Stomach (tissue), 9 donors: ENCODE measurements around the gene MICALL2. TPM values are rescaled to one million over a fixed set of nuclear protein-coding genes. Genes with fewer than 3 reads are reported as not detected.
"Not testable (repeated sequence)": the region's sequence is repeated elsewhere in the genome, so short reads cannot be mapped to it uniquely, and the experiment has no call there.

Experiments
- DNase-seq, 2 donors: peaks; one replicate each; pipeline versions ENCODE4 v3.0.0 to v3.0.0-alpha.2; 2013 to 2019
- H3K27ac ChIP-seq, 5 donors: fragments of 200-600 bp in 4 of 5; sonication (generic) in 4 of 5; one replicate each; pipeline ENCODE4 v1.5.1; 2013 to 2019; ENCODE audit warnings: mild to moderate bottlenecking in 1 of 5, moderate library complexity in 1 of 5
- H3K27me3 ChIP-seq, 3 donors: fragments of 200-600 bp; sonication (generic); one replicate each; pipeline ENCODE4 v1.5.1; 2017 to 2019; ENCODE audit warnings: mixed run types in 1 of 3
- H3K36me3 ChIP-seq, 4 donors: fragments of 200-600 bp; sonication (generic); 1 replicate in 3 of 4; 2 replicates in 1 of 4; pipeline ENCODE4 v1.5.1; 2016 to 2019
- H3K4me1 ChIP-seq, 4 donors: fragments of 200-600 bp; sonication (generic); one replicate each; pipeline ENCODE4 v1.5.1; 2016 to 2019
- H3K4me3 ChIP-seq, 4 donors: fragments of 200-600 bp; sonication (generic) in 3 of 4; one replicate each; pipeline ENCODE4 v1.5.1; 2016 to 2019; ENCODE audit warnings: mild to moderate bottlenecking in 1 of 4
- H3K9me3 ChIP-seq, 4 donors: fragments of 200-600 bp; sonication (generic); one replicate each; pipeline ENCODE4 v1.5.1; 2016 to 2019
- EP300 ChIP-seq: sonication (generic); formaldehyde crosslinking; IDR thresholded peaks from one replicate; pipeline ENCODE4 v1.6.1; 2017; ENCODE audit warnings: antibody characterized with exemption
- POLR2A ChIP-seq, 4 donors: fragments of 450-650 bp; IDR thresholded peaks; one replicate each; pipeline ENCODE4 v1.6.1; 2016; ENCODE audit warnings: antibody characterized with exemption in 4 of 4, control low read depth in 2 of 4, mild to moderate bottlenecking in 1 of 4, moderate library complexity in 1 of 4
- POLR2AphosphoS5 ChIP-seq, 3 donors: sonication (generic); formaldehyde crosslinking; IDR thresholded peaks; one replicate each; pipeline ENCODE4 v1.6.1; 2016; ENCODE audit warnings: antibody characterized with exemption in 3 of 3
- WGBS, 5 donors: extraction: QIAGEN DNeasy Blood & Tissue Kit in 3 of 5; methylation state at CpG; one replicate each; pipeline versions ENCODE4 v1.1.5 to v1.1.7; 2013 to 2018; 5-methylcytosine and 5-hydroxymethylcytosine counted together
- intact Hi-C: fragments of 100-400 bp; cut with DNase I; formaldehyde crosslinking; loops from one replicate; pipeline ENCODE4 v1.15.1; 2023; ENCODE audit warnings: low total_unique reads
- polyA plus RNA-seq, 3 donors: library from polyadenylated mRNA; stranded (reverse); fragments of 200-250 nt; gene quantifications; one replicate each; pipeline ENCODE4 v1.2.3, GENCODE V29; 2013
- total RNA-seq, 5 donors: library from RNA; depleted of rRNA; stranded (reverse); fragments of >200 nt; gene quantifications; one replicate each; pipeline versions ENCODE4 v1.1.0 to v1.2.3, GENCODE V29; 2014 to 2016
- TF ChIP-seq, protein P1 (sequence below), 7 experiments: fragments of 450-650 bp in 4 of 7; fragments of 200-600 bp in 3 of 7; sonication (generic) in 3 of 7; IDR thresholded peaks; one replicate each; pipeline ENCODE4 v1.5.1; 2016 to 2019; ENCODE audit warnings: antibody characterized with exemption in 7 of 7, control low read depth in 2 of 7, mild to moderate bottlenecking in 1 of 7
- donor health status: healthy with polysubstance abuse.
- donor health status: Bipolar disorder and iron deficiency.
- donor health status: healthy.

Gene MICALL2
- total and polyA plus RNA-seq, 8 donors: 30.7 to 263 (median 102) TPM

DNA sequence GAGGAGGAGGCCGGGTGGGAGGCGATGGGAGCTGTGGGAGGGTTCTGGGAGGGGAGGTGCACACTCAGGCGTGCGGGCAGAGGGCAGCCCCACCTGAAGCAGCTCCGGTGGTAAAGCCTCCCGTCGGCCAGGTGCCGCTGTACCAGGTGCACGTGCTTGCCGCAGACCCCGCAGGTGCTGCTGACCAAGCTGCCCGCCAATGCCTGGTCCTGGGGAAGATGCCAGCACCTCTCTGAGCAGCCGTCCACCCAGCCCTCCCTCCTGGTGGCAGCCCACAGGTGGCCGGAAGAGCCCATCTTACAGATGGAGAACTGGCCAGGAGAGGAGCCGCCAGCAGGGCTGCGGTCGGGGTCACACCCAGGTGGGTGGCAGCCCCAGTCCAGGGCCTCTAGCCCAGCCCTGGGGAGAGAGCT is 12.6 kb downstream of the MICALL2 start:
- peak overlapping the region in 2 of 5 donors; percentile 68 to 80 for H3K27ac ChIP-seq
- no peak for TF ChIP-seq POLR2AphosphoS5 (IDR thresholded peaks at IDR 0.05)
- no peak for TF ChIP-seq POLR2A (IDR thresholded peaks at IDR 0.05)
- no peak for TF ChIP-seq EP300
- TF ChIP-seq, protein P1, sequence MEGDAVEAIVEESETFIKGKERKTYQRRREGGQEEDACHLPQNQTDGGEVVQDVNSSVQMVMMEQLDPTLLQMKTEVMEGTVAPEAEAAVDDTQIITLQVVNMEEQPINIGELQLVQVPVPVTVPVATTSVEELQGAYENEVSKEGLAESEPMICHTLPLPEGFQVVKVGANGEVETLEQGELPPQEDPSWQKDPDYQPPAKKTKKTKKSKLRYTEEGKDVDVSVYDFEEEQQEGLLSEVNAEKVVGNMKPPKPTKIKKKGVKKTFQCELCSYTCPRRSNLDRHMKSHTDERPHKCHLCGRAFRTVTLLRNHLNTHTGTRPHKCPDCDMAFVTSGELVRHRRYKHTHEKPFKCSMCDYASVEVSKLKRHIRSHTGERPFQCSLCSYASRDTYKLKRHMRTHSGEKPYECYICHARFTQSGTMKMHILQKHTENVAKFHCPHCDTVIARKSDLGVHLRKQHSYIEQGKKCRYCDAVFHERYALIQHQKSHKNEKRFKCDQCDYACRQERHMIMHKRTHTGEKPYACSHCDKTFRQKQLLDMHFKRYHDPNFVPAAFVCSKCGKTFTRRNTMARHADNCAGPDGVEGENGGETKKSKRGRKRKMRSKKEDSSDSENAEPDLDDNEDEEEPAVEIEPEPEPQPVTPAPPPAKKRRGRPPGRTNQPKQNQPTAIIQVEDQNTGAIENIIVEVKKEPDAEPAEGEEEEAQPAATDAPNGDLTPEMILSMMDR (IDR thresholded peaks at IDR 0.05): no peak
- peaks cover 9 to 73% (median 55%) of the 10 kb centered on the region in 4 donors for H3K36me3 ChIP-seq
- WGBS, 5 donors: 54 to 77% (median 67%) methylated on average over 7 to 17 of the region's 17 CpGs
- intact Hi-C loops: no loop called here
- no peaks in the 10 kb centered on the region for H3K27me3 ChIP-seq
- peaks cover 11 to 52% (median 39%) of the 10 kb centered on the region in 4 donors for H3K4me1 ChIP-seq
- H3K4me3 ChIP-seq: no peak overlapping the region
- DNase-seq: no peak
- H3K9me3 ChIP-seq: no peaks in the 10 kb centered on the region

DNA sequence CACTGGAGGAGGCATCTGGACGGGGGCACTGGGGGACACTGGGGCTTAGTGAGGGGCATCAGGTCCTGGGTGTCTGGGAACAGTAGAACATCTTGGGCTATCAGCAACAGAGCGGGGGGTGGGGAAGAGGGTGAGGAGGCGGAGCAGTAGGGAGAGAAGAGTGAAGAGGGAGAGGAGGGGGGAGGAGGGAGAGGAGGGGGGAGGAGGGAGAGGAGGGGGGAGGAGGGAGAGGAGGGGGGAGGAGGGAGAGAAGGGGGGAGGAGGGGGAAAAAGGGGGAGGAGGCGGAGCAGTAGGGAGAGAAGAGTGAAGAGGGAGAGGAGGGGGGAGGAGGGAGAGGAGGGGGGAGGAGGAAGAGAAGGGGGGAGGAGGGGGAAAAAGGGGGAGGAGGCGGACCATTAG is 13.2 kb downstream of the MICALL2 start:
- H3K27ac ChIP-seq: not testable (repeated sequence)

DNA sequence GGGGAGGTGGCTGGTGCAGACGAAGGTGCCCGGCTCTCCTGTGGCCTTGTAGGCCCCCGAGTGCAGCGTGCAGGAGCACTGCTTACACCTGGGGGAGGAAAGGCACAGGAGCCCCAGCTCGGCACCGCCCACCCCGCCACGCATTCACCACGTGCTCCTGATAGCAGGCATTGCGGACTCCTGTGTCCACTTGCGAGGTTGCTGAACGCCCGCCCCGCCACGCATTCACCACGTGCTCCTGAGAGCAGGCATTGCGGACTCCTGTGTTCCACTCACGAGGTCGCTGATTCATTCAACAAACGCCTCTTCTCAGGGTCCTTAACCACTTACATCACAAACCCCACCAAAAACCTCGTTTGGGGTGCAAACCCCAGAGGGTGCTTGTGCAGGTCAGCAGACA is 13.9 kb downstream of the MICALL2 start:
- WGBS, 5 donors: 87 to 93% (median 92%) methylated on average over 12 to 21 of the region's 21 CpGs
- Histone ChIP-seq H3K4me3 (no peak overlapping the region), H3K27me3 (no peaks in the 10 kb centered on the region), H3K36me3 (peaks cover 9 to 73% (median 65%) of the 10 kb centered on the region in 4 donors), H3K9me3 (no peaks in the 10 kb centered on the region), H3K4me1 (peaks cover 11 to 40% (median 33%) of the 10 kb centered on the region in 4 donors), H3K27ac (no peak overlapping the region)
- DNase-seq: no peak
- intact Hi-C loops: no loop called here
- no peak for TF ChIP-seq EP300
- TF ChIP-seq POLR2AphosphoS5 (IDR thresholded peaks at IDR 0.05): no peak
- TF ChIP-seq, protein P1 (IDR thresholded peaks at IDR 0.05): no peak
- no peak for TF ChIP-seq POLR2A (IDR thresholded peaks at IDR 0.05)

More for the DNA sequence above, 13.2 kb downstream of the MICALL2 start:
- H3K4me3 ChIP-seq, H3K9me3 ChIP-seq, H3K27me3 ChIP-seq, intact Hi-C loops, DNase-seq: not testable (repeated sequence)
- H3K4me1 ChIP-seq: peaks cover 11 to 47% (median 37%) of the 10 kb centered on the region in 4 donors
- 76 to 94% (median 88%) methylated on average over 3 to 4 of the region's 5 CpGs for WGBS, 5 donors
- H3K36me3 ChIP-seq: peaks cover 9 to 73% (median 61%) of the 10 kb centered on the region in 4 donors

DNA sequence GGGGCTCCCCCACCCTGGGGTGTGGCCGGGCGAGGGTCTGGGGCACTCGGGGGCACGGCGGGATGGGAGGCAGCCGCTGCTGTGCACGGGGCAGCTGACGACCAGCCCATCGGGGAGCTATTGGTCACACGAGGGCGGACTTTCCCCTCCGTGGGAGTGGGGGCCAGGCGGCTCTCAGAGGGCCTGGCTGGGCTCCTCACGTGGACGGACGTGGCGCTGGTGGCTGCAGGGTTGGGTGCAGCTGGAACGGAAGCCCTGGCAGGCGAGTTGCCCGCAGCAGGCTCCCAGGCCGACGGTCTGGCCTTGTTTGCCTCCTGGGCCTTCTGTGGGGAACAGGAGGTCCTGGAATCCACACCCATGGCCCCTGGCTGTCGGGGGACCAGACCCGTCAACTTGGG is 14.3 kb downstream of the MICALL2 start:
- no peaks in the 10 kb centered on the region for H3K9me3 ChIP-seq
- TF ChIP-seq POLR2AphosphoS5 (IDR thresholded peaks at IDR 0.05): no peak
- TF ChIP-seq POLR2A (IDR thresholded peaks at IDR 0.05): no peak
- TF ChIP-seq, protein P1 (IDR thresholded peaks at IDR 0.05): no peak
- TF ChIP-seq EP300: no peak

DNA sequence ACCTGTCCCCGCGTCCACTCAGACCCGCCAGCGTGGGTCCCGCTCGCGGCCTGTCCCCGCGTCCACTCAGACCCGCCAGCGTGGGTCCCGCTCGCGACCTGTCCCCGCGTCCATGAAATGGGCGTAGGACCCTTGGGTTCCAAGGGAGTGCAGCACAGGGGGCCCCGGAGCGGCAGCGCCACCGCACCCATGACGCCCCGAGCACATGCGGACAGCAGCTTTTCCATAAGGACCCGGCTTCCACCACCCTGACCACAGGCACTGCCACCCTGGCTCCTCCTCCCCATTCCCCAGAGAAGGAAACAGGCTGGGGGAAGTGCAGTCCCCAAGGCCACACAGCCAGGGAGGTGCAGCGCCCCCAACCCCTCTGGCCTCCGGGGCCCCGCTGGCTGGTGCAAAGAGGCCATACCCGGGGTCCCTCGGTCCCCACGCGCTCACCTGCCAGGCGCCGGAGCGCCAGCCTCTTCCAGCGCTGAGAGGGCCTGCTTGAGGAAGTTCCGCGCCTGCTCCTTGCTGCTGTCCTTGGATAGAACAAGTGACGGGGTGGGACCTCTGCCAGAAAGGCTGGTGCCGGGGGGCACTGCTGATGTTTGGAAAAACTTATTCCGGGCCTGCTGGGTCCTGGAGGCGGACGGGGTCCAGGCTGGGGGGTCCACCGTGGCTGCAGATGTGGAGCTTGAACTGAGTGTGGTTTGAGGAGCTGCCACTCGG is 14.9 kb downstream of the MICALL2 start:
- WGBS, 5 donors: 91 to 96% (median 93%) methylated on average over 19 to 45 of the region's 45 CpGs

More for the DNA sequence above, 14.3 kb downstream of the MICALL2 start:
- 72 to 89% (median 86%) methylated on average over 13 to 24 of the region's 24 CpGs for WGBS, 5 donors
- H3K4me3 ChIP-seq: no peak overlapping the region
- H3K27ac ChIP-seq: no peak overlapping the region
- H3K36me3 ChIP-seq: peaks cover 9 to 73% (median 65%) of the 10 kb centered on the region in 4 donors
- DNase-seq: no peak
- intact Hi-C loops: no loop called here
- H3K4me1 ChIP-seq: peaks cover 11 to 36% (median 29%) of the 10 kb centered on the region in 4 donors
- H3K27me3 ChIP-seq: no peaks in the 10 kb centered on the region

DNA sequence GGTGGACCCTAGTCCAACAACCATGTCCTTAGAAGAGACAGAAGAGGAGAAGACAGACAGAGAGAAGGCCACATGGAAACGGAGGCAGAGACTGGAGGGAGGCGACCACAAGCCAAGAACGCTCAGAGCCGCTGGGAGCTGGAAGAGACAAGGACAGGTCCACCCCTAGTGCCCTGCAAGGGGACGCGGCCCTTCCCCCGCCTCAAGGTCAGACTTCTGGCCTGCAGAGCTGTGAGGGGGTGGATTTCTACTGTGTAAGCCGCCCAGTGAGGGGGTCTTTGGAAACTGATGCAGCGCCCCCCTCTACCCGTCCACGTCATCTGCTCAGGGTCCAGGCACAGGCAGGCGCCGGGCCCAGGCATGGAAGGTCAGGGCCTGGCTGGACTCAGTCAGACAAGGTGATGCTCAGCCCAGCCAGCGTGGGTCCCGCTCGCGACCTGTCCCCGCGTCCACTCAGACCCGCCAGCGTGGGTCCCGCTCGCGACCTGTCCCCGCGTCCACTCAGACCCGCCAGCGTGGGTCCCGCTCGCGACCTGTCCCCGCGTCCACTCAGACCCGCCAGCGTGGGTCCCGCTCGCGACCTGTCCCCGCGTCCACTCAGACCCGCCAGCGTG is 15.6 kb downstream of the MICALL2 start:
- H3K9me3 ChIP-seq, H3K27ac ChIP-seq, H3K27me3 ChIP-seq, DNase-seq, H3K4me3 ChIP-seq, intact Hi-C loops: not testable (repeated sequence)
- WGBS, 5 donors: 88 to 97% (median 94%) methylated on average over 13 to 25 of the region's 42 CpGs
- peaks cover 10 to 73% (median 65%) of the 10 kb centered on the region in 4 donors for H3K36me3 ChIP-seq
- peaks cover 11 to 25% (median 22%) of the 10 kb centered on the region in 4 donors for H3K4me1 ChIP-seq

More for the DNA sequence above, 14.9 kb downstream of the MICALL2 start:
- H3K4me3 ChIP-seq: no peak overlapping the region
- no peak overlapping the region for H3K27ac ChIP-seq
- no peak for DNase-seq
- H3K4me1 ChIP-seq: peaks cover 11 to 32% (median 25%) of the 10 kb centered on the region in 4 donors
- intact Hi-C loops: no loop called here
- peaks cover 7 to 73% (median 65%) of the 10 kb centered on the region in 4 donors for H3K36me3 ChIP-seq
- TF ChIP-seq POLR2AphosphoS5 (IDR thresholded peaks at IDR 0.05) (no peak), POLR2A (IDR thresholded peaks at IDR 0.05) (no peak), EP300 (no peak)
- TF ChIP-seq, protein P1 (IDR thresholded peaks at IDR 0.05): no peak
- H3K9me3 ChIP-seq: no peaks in the 10 kb centered on the region
- no peaks in the 10 kb centered on the region for H3K27me3 ChIP-seq
